Measurements from ENCODE around the gene CHN2. TPM values are rescaled to one million over a fixed set of nuclear protein-coding genes. Genes with fewer than 3 reads are reported as not detected.

CHN2 gene
- total RNA-seq, 1 donor from 2014 or later = 0.50 TPM

DNA sequence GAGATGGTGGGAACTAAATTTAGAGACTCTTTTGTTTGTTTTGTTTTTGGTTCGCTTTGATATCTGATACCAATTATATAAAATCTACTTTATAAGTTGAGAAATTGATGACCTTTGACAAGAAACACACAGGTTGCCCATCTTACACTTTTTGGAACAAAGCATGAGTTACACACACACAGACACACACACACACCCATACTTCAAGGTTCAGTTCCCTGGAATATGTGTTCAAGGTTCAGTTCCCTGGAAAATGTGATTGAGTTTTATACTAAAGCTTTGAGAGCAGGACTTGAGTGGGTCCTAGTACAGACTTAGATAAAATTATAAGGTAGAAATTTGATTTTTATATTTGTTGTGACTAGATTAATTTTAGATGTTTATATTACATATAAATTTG lies 234.8 kb downstream of the CHN2 start:
- DNase-seq (ENCODE audit: low spot score) = no peak
- Mint-ChIP-seq H3K36me3 (ENCODE audit: low read depth) (no peaks in the 10 kb centered on the region), H3K9me3 (ENCODE audit: low read depth) (no peaks in the 10 kb centered on the region), H3K4me3 (ENCODE audit: unreplicated experiment) (no peak overlapping the region), H3K4me1 (ENCODE audit: low read depth) (no peaks in the 10 kb centered on the region), H3K27me3 (ENCODE audit: low read depth) (no peaks in the 10 kb centered on the region), H3K27ac (ENCODE audit: unreplicated experiment) (no peak overlapping the region)
- TF ChIP-seq, protein P1, sequence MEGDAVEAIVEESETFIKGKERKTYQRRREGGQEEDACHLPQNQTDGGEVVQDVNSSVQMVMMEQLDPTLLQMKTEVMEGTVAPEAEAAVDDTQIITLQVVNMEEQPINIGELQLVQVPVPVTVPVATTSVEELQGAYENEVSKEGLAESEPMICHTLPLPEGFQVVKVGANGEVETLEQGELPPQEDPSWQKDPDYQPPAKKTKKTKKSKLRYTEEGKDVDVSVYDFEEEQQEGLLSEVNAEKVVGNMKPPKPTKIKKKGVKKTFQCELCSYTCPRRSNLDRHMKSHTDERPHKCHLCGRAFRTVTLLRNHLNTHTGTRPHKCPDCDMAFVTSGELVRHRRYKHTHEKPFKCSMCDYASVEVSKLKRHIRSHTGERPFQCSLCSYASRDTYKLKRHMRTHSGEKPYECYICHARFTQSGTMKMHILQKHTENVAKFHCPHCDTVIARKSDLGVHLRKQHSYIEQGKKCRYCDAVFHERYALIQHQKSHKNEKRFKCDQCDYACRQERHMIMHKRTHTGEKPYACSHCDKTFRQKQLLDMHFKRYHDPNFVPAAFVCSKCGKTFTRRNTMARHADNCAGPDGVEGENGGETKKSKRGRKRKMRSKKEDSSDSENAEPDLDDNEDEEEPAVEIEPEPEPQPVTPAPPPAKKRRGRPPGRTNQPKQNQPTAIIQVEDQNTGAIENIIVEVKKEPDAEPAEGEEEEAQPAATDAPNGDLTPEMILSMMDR (IDR thresholded peaks at IDR 0.05) = no peak

DNA sequence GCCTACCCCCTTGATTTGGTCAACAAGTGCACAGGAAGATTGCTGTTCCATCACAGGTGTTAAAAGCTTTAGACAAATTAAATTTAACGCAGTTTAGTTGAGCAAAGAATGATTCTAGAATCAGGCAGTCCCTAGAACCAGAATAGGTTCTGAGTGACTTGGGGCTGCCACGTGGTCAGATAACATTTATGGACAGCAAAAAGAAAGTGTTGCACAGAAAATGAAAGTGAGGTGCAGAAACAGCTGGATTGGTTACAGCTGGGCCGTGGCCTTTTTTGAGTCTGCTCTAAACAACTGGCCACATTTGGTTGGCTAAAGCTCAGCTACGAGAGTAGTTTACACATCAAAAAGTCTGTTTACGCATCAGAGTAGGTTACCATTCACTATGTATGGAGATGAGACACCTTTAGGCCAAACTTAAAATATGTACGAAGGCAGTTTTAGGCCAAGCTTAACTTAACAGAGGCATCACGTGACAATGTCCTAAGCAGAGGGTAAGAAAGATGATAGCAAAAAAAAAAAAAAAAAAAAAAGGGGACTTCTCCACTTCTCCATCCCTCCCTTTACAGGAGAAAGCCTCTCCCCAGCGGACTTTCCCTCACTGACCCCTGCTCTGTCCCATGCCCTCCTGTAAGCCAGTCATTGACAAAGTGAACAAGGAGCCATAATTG lies 235.8 kb downstream of the CHN2 start:
- H3K4me1 Mint-ChIP-seq (ENCODE audit: low read depth) = no peaks in the 10 kb centered on the region
- TF ChIP-seq, protein P1 (IDR thresholded peaks at IDR 0.05) = no peak
- DNase-seq (ENCODE audit: low spot score) = no peak
- H3K9me3 Mint-ChIP-seq (ENCODE audit: low read depth) = no peaks in the 10 kb centered on the region
- no peak overlapping the region for H3K27ac Mint-ChIP-seq (ENCODE audit: unreplicated experiment)
- H3K36me3 Mint-ChIP-seq (ENCODE audit: low read depth) = no peaks in the 10 kb centered on the region
- no peak overlapping the region for H3K4me3 Mint-ChIP-seq (ENCODE audit: unreplicated experiment)
- H3K27me3 Mint-ChIP-seq (ENCODE audit: low read depth) = no peaks in the 10 kb centered on the region

- no peak overlapping the region for H3K27ac Mint-ChIP-seq (ENCODE audit: unreplicated experiment)
- H3K9me3 Mint-ChIP-seq (ENCODE audit: low read depth) = no peaks in the 10 kb centered on the region
- no peaks in the 10 kb centered on the region for H3K4me1 Mint-ChIP-seq (ENCODE audit: low read depth)
- no peak for DNase-seq (ENCODE audit: low spot score)
- no peak overlapping the region for H3K4me3 Mint-ChIP-seq (ENCODE audit: unreplicated experiment)
- TF ChIP-seq, protein P1 (IDR thresholded peaks at IDR 0.05) = no peak
- no peaks in the 10 kb centered on the region for H3K27me3 Mint-ChIP-seq (ENCODE audit: low read depth)
- no peaks in the 10 kb centered on the region for H3K36me3 Mint-ChIP-seq (ENCODE audit: low read depth)
Observed at GRCh38 chr7:29431686-29432085, 237.1 kb downstream of the CHN2 start.

DNA sequence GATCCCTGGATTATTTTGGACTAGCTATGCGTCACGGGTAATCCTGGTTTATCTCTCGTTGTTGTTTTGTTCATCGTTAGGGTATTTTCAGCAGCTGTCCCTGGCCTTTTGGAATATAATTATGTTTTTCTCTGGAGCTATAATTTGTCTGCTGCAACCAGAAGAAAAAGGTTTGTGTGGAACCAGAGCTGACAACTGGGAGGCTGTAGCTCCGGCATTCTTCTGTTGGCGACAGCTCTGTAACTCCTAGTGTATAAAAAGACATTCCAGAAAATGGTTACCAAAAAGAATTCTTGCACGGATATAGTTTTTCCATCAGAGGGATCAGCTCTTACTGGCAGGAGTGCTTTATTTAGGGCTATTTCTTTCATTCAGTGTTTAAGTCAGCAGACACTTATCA lies 238.1 kb downstream of the CHN2 start:
- Mint-ChIP-seq H3K4me1 (ENCODE audit: low read depth) (no peaks in the 10 kb centered on the region), H3K4me3 (ENCODE audit: unreplicated experiment) (no peak overlapping the region), H3K27ac (ENCODE audit: unreplicated experiment) (no peak overlapping the region), H3K27me3 (ENCODE audit: low read depth) (no peaks in the 10 kb centered on the region), H3K36me3 (ENCODE audit: low read depth) (no peaks in the 10 kb centered on the region), H3K9me3 (ENCODE audit: low read depth) (no peaks in the 10 kb centered on the region)
- no peak for DNase-seq (ENCODE audit: low spot score)
- TF ChIP-seq, protein P1 (IDR thresholded peaks at IDR 0.05) = no peak

DNA sequence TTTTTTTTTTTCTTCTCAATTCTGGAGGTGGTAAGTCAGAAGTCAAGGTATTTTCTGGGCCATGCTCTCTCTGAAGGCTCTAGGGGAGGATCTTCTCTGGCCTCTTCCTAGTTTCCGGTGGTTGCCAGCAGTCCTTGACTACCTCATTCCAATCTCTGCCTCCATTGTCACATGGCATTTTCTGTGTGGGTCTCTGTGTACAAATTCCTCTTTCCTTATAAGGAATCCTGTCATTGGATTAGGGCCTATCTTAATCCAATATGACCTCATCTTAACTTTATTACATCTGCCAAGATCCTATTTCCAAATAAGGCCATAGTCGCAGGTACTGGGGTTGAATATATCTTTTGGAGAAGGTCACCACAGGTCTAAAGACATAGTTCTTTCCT lies 239.8 kb downstream of the CHN2 start:
- no peaks in the 10 kb centered on the region for H3K27me3 Mint-ChIP-seq (ENCODE audit: low read depth)
- H3K27ac Mint-ChIP-seq (ENCODE audit: unreplicated experiment) = no peak overlapping the region
- H3K9me3 Mint-ChIP-seq (ENCODE audit: low read depth) = no peaks in the 10 kb centered on the region
- H3K4me1 Mint-ChIP-seq (ENCODE audit: low read depth) = no peaks in the 10 kb centered on the region
- H3K4me3 Mint-ChIP-seq (ENCODE audit: unreplicated experiment) = no peak overlapping the region
- DNase-seq (ENCODE audit: low spot score) = no peak
- H3K36me3 Mint-ChIP-seq (ENCODE audit: low read depth) = no peaks in the 10 kb centered on the region
- TF ChIP-seq, protein P1 (IDR thresholded peaks at IDR 0.05) = no peak
